ENCODE measurements around the gene KDM1B.
A peak's percentile ranks its signal among the peaks of the same experiment; 100 is the strongest.

KDM1B gene

DNA sequence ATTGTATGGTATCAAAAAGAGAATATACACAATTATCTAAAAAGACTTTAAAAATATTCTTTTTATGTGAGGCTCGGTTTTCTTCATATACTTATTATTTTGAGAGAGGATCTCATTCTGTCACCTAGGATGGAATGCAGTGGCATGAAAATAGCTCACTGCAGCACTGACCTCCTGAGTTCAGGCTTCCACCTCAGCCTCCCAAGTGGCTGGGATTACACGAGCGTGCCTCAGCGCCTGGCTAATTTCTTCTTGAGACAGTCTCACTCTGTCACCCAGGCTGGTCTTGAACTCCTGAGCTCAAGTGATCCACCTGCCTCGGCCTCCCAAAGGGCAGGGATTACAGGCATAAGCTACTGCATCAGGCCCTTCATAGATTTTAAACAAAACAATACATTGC, 98.4 kb downstream of the KDM1B start:
- no peaks in the 10 kb centered on the region for H3F3A ChIP-seq (ENCODE audit: low read depth)
- no peaks in the 10 kb centered on the region for H3K27me3 ChIP-seq (ENCODE audit: insufficient read depth, low read length, poor library complexity, severe bottlenecking)
- H4K20me1 ChIP-seq (ENCODE audit: insufficient read depth, low read length, poor library complexity, severe bottlenecking), result peaks cover 92% of the 10 kb centered on the region
- H3K4me2 ChIP-seq (ENCODE audit: low read depth, low read length, poor library complexity, severe bottlenecking), result peak overlapping the region; percentile 22
- H3K9me3 ChIP-seq (ENCODE audit: insufficient read depth, low read depth, low read length), result no peaks in the 10 kb centered on the region
- no peak overlapping the region for H3K4me3 ChIP-seq (ENCODE audit: low read length, poor library complexity, severe bottlenecking)
- H3K79me2 ChIP-seq (ENCODE audit: insufficient read depth, low read length), result peaks cover 100% of the 10 kb centered on the region
- no peaks in the 10 kb centered on the region for H3K9me2 ChIP-seq (replicated peaks; ENCODE audit: low read depth, low read length)
- TF ChIP-seq, protein P1, sequence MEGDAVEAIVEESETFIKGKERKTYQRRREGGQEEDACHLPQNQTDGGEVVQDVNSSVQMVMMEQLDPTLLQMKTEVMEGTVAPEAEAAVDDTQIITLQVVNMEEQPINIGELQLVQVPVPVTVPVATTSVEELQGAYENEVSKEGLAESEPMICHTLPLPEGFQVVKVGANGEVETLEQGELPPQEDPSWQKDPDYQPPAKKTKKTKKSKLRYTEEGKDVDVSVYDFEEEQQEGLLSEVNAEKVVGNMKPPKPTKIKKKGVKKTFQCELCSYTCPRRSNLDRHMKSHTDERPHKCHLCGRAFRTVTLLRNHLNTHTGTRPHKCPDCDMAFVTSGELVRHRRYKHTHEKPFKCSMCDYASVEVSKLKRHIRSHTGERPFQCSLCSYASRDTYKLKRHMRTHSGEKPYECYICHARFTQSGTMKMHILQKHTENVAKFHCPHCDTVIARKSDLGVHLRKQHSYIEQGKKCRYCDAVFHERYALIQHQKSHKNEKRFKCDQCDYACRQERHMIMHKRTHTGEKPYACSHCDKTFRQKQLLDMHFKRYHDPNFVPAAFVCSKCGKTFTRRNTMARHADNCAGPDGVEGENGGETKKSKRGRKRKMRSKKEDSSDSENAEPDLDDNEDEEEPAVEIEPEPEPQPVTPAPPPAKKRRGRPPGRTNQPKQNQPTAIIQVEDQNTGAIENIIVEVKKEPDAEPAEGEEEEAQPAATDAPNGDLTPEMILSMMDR (conservative IDR thresholded peaks at IDR 0.05; ENCODE audit: low read length), result no peak
- TF ChIP-seq EZH2phosphoT487 (IDR thresholded peaks at IDR 0.05; ENCODE audit: borderline replicate concordance), result no peak
- H3K9ac ChIP-seq (ENCODE audit: low read depth, low read length, poor library complexity, severe bottlenecking), result no peak overlapping the region
- peaks cover 91% of the 10 kb centered on the region for H3K36me3 ChIP-seq (ENCODE audit: insufficient read depth, low read length)
- no peak overlapping the region for H2AFZ ChIP-seq (ENCODE audit: low read length)
- peaks cover 22% of the 10 kb centered on the region for H3K4me1 ChIP-seq (ENCODE audit: insufficient read depth, low read length, poor library complexity, severe bottlenecking)

GRCh38 chr6:18254793-18255192, 99.6 kb downstream of the KDM1B start:
- H3K9me3 ChIP-seq (ENCODE audit: insufficient read depth, low read depth, low read length), result no peaks in the 10 kb centered on the region
- peak overlapping the region; percentile 40 for H3K4me2 ChIP-seq (ENCODE audit: low read depth, low read length, poor library complexity, severe bottlenecking)
- peaks cover 26% of the 10 kb centered on the region for H3K4me1 ChIP-seq (ENCODE audit: insufficient read depth, low read length, poor library complexity, severe bottlenecking)
- TF ChIP-seq EZH2phosphoT487 (IDR thresholded peaks at IDR 0.05; ENCODE audit: borderline replicate concordance), result no peak
- TF ChIP-seq, protein P1 (conservative IDR thresholded peaks at IDR 0.05; ENCODE audit: low read length), result no peak
- H4K20me1 ChIP-seq (ENCODE audit: insufficient read depth, low read length, poor library complexity, severe bottlenecking), result peaks cover 91% of the 10 kb centered on the region
- H2AFZ ChIP-seq (ENCODE audit: low read length), result no peak overlapping the region
- H3K36me3 ChIP-seq (ENCODE audit: insufficient read depth, low read length), result peaks cover 82% of the 10 kb centered on the region
- no peaks in the 10 kb centered on the region for H3F3A ChIP-seq (ENCODE audit: low read depth)
- H3K27me3 ChIP-seq (ENCODE audit: insufficient read depth, low read length, poor library complexity, severe bottlenecking), result no peaks in the 10 kb centered on the region
- H3K9me2 ChIP-seq (replicated peaks; ENCODE audit: low read depth, low read length), result no peaks in the 10 kb centered on the region
- peaks cover 100% of the 10 kb centered on the region for H3K79me2 ChIP-seq (ENCODE audit: insufficient read depth, low read length)
- H3K4me3 ChIP-seq (ENCODE audit: low read length, poor library complexity, severe bottlenecking), result no peak overlapping the region
- no peak overlapping the region for H3K9ac ChIP-seq (ENCODE audit: low read depth, low read length, poor library complexity, severe bottlenecking)

DNA sequence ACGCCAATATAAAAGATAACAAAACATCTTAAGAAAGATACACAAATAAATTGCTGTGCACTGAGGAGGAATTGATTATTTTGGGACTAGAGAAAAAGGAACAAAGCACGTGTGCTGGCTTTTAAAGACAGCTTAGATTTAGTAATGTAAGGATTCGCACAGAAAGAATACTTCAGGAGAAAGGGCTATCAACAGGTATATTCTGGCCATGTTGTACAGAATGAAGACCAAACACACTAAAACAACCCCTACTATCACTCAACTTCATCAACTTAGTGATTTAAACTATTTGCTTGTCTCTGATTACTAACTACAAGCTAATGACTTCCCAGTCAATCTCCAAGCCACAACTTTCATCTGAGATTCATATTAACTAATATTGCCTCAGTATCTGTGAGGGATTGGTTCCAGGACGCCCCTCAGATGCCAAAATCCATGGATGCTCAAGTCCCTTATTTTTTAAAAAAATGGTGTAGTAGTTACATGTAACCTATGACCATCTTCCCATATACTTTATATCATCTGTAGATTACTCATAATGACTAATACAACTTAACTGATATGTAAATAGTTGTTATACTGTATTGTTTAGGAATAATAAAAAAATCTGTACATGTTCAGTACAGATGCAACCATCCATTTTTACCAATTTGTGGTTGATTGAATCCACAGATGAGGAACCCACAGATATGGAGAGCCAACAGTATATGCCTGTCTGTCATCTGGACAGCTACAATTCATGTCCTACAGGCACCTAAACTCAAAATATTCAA, 104.6 kb downstream of the KDM1B start:
- peak overlapping the region; percentile 97 for H3K9ac ChIP-seq (ENCODE audit: low read depth, low read length, poor library complexity, severe bottlenecking)
- no peaks in the 10 kb centered on the region for H3K27me3 ChIP-seq (ENCODE audit: insufficient read depth, low read length, poor library complexity, severe bottlenecking)
- peak overlapping the region; percentile 83 for H3K4me2 ChIP-seq (ENCODE audit: low read depth, low read length, poor library complexity, severe bottlenecking)
- peaks cover 86% of the 10 kb centered on the region for H4K20me1 ChIP-seq (ENCODE audit: insufficient read depth, low read length, poor library complexity, severe bottlenecking)
- peak overlapping the region; percentile 86 for H3K4me3 ChIP-seq (ENCODE audit: low read length, poor library complexity, severe bottlenecking)
- TF ChIP-seq, protein P1 (conservative IDR thresholded peaks at IDR 0.05; ENCODE audit: low read length), result no peak
- TF ChIP-seq EZH2phosphoT487 (IDR thresholded peaks at IDR 0.05; ENCODE audit: borderline replicate concordance), result no peak
- peaks cover 37% of the 10 kb centered on the region for H3K36me3 ChIP-seq (ENCODE audit: insufficient read depth, low read length)
- no peaks in the 10 kb centered on the region for H3K9me2 ChIP-seq (replicated peaks; ENCODE audit: low read depth, low read length)
- H3K4me1 ChIP-seq (ENCODE audit: insufficient read depth, low read length, poor library complexity, severe bottlenecking), result peaks cover 60% of the 10 kb centered on the region
- peaks cover 98% of the 10 kb centered on the region for H3K79me2 ChIP-seq (ENCODE audit: insufficient read depth, low read length)
- no peaks in the 10 kb centered on the region for H3F3A ChIP-seq (ENCODE audit: low read depth)
- H2AFZ ChIP-seq (ENCODE audit: low read length), result no peak overlapping the region
- no peaks in the 10 kb centered on the region for H3K9me3 ChIP-seq (ENCODE audit: insufficient read depth, low read depth, low read length)
